Measurements from ENCODE around the gene ITGAE.

Gene ITGAE

GRCh38 chr17:3828151-3828851 lies 27.3 kb upstream of the ITGAE start:
- Histone ChIP-seq H3K36me3 (ENCODE audit: insufficient read depth, low read length) (peaks cover 64% of the 10 kb centered on the region; the same call in 1 of the 2 replicates), H4K20me1 (ENCODE audit: insufficient read depth, low read length, poor library complexity, severe bottlenecking) (no peaks in the 10 kb centered on the region), H3K9ac (ENCODE audit: low read depth, low read length, poor library complexity, severe bottlenecking) (no peak overlapping the region), H3K4me1 (ENCODE audit: insufficient read depth, low read length, poor library complexity, severe bottlenecking) (no peaks in the 10 kb centered on the region), H3K79me2 (ENCODE audit: insufficient read depth, low read length) (peaks cover 6% of the 10 kb centered on the region; the same call in 1 of the 2 replicates), H3K9me3 (ENCODE audit: insufficient read depth, low read depth, low read length) (no peaks in the 10 kb centered on the region), H3K4me2 (ENCODE audit: low read depth, low read length, poor library complexity, severe bottlenecking) (no peak overlapping the region), H3K4me3 (ENCODE audit: low read length, poor library complexity, severe bottlenecking) (no peak overlapping the region), H3F3A (ENCODE audit: low read depth) (no peaks in the 10 kb centered on the region), H3K27me3 (ENCODE audit: insufficient read depth, low read length, poor library complexity, severe bottlenecking) (no peaks in the 10 kb centered on the region), H2AFZ (ENCODE audit: low read length) (no peak overlapping the region), H3K9me2 (replicated peaks; ENCODE audit: low read depth, low read length) (no peaks in the 10 kb centered on the region)
- TF ChIP-seq CTCF (conservative IDR thresholded peaks at IDR 0.05; ENCODE audit: low read length): no peak
- TF ChIP-seq EZH2phosphoT487 (IDR thresholded peaks at IDR 0.05; ENCODE audit: borderline replicate concordance): no peak

GRCh38 chr17:3827124-3827773 lies 26.3 kb upstream of the ITGAE start:
- Histone ChIP-seq H2AFZ (ENCODE audit: low read length) (no peak overlapping the region), H3K9me3 (ENCODE audit: insufficient read depth, low read depth, low read length) (no peaks in the 10 kb centered on the region), H3K36me3 (ENCODE audit: insufficient read depth, low read length) (peaks cover 68% of the 10 kb centered on the region; the same call in 1 of the 2 replicates), H3K9ac (ENCODE audit: low read depth, low read length, poor library complexity, severe bottlenecking) (no peak overlapping the region), H3K4me1 (ENCODE audit: insufficient read depth, low read length, poor library complexity, severe bottlenecking) (no peaks in the 10 kb centered on the region), H3F3A (ENCODE audit: low read depth) (no peaks in the 10 kb centered on the region), H3K4me2 (ENCODE audit: low read depth, low read length, poor library complexity, severe bottlenecking) (no peak overlapping the region), H3K9me2 (replicated peaks; ENCODE audit: low read depth, low read length) (no peaks in the 10 kb centered on the region), H3K4me3 (ENCODE audit: low read length, poor library complexity, severe bottlenecking) (no peak overlapping the region), H3K27me3 (ENCODE audit: insufficient read depth, low read length, poor library complexity, severe bottlenecking) (no peaks in the 10 kb centered on the region), H3K79me2 (ENCODE audit: insufficient read depth, low read length) (peaks cover 6% of the 10 kb centered on the region; the same call in 1 of the 2 replicates), H4K20me1 (ENCODE audit: insufficient read depth, low read length, poor library complexity, severe bottlenecking) (no peaks in the 10 kb centered on the region)
- TF ChIP-seq EZH2phosphoT487 (IDR thresholded peaks at IDR 0.05; ENCODE audit: borderline replicate concordance): no peak
- peak; percentile 99 for TF ChIP-seq CTCF (conservative IDR thresholded peaks at IDR 0.05; ENCODE audit: low read length)

- Histone ChIP-seq H3K27me3 (ENCODE audit: insufficient read depth, low read length, poor library complexity, severe bottlenecking) (no peaks in the 10 kb centered on the region), H3K79me2 (ENCODE audit: insufficient read depth, low read length) (peaks cover 6% of the 10 kb centered on the region; the same call in 1 of the 2 replicates), H2AFZ (ENCODE audit: low read length) (no peak overlapping the region), H3K9ac (ENCODE audit: low read depth, low read length, poor library complexity, severe bottlenecking) (no peak overlapping the region), H3K4me3 (ENCODE audit: low read length, poor library complexity, severe bottlenecking) (no peak overlapping the region), H3F3A (ENCODE audit: low read depth) (no peaks in the 10 kb centered on the region), H3K9me2 (replicated peaks; ENCODE audit: low read depth, low read length) (no peaks in the 10 kb centered on the region), H3K4me2 (ENCODE audit: low read depth, low read length, poor library complexity, severe bottlenecking) (no peak overlapping the region), H3K4me1 (ENCODE audit: insufficient read depth, low read length, poor library complexity, severe bottlenecking) (no peaks in the 10 kb centered on the region), H3K9me3 (ENCODE audit: insufficient read depth, low read depth, low read length) (no peaks in the 10 kb centered on the region), H4K20me1 (ENCODE audit: insufficient read depth, low read length, poor library complexity, severe bottlenecking) (no peaks in the 10 kb centered on the region), H3K36me3 (ENCODE audit: insufficient read depth, low read length) (peaks cover 78% of the 10 kb centered on the region; the same call in 1 of the 2 replicates)
- TF ChIP-seq CTCF (conservative IDR thresholded peaks at IDR 0.05; ENCODE audit: low read length) (no peak), EZH2phosphoT487 (IDR thresholded peaks at IDR 0.05; ENCODE audit: borderline replicate concordance) (no peak)
Measured at GRCh38 chr17:3826191-3826590, 25.2 kb upstream of the ITGAE start.

All from Loucy (cell line).